NCI-H146 treated with DMSO at 0.1 percent for 48 hours (cell line): ENCODE results near the gene WIPF2.
A peak's percentile ranks its signal among the peaks of the same experiment; 100 is the strongest.
"Not testable (repeated sequence)": the region's sequence is repeated elsewhere in the genome, so short reads cannot be mapped to it uniquely, and the experiment has no call there.

Source experiments
- DNase-seq: peaks from one replicate; lab custom pipeline; 2025; ENCODE audit not compliant: unreplicated experiment; lab: John Stamatoyannopoulos, UW

WIPF2 gene

DNA sequence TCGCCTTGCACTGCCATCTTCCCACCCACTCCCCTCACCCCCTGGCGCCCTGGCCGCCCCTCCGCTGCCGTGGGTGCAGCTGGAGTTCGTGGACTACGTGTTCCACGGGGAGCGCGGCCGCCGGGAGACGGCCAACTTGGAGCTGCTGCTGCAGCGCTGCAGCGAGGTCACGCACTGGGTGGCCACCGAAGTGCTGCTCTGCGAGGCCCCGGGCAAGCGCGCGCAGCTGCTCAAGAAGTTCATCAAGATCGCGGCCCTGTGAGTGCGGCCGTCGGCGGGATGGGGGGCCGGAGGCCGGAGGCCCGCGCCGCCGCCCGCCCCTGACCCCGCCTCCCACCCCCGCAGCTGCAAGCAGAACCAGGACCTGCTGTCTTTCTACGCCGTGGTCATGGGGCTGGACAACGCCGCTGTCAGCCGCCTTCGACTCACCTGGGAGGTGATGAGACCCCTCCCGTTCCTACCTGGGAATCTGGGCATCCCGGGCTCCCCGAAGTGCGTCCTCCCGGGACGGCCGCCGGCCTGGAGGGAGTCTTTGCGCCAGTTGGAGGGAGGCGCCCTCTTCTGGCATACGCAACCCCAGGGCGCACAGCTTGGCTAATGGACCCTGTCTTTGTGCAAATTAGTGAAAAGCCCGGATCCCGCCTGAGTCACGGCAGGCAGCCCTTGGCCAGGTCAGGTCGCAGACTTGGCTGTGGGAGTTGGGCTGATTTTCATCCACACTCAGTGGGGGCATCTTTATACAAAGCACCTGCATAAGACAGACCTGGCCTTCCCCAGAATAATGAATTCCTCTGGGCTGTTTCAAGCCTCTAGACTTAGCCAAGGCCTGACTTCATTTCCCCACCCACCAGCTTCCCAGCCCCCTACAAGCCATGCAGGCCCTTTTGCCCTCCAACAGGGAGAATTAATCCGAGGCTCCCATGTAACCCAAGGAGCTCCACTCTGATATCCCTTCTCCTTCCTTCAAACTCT, 27.6 kb upstream of the WIPF2 start:
- no peak for DNase-seq

DNA sequence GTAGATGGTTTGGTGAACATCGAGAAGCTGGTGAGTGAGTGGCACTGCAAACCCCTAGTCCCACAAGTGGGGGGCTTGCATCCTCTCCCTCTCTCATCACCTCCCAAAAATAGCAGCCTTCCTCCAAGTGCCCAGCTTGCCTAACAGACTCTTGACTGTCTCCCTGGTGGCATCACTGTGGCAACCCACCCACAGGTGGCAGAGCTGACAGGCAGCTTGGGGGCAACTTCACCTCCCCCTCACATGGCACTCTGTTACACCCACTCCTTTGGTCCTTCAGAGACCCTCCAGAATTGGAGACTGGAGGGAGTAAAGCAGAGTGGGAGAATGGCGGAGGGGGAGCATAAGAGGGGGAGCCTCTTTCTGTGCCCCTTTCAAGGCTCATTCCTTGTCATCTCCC, 26.1 kb upstream of the WIPF2 start:
- DNase-seq, result no peak

DNA sequence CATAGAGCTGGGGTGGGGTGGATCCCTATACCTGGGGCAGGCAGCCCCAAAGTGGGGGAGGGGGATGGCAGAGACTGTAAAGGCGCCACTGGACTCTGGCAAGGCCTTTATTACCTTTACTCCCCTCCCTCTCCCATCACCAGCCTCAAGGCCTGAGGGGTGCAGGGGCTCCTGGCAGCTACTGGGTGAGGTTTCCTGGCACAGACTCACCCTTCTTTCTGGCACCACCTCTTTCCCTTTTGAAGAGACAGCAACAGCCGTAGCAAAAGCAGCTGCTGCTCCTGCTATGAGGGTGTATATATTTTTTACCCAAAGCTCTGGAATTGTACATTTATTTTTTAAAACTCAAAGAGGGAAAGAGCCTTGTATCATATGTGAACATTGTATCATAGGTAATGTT, 24.3 kb upstream of the WIPF2 start:
- DNase-seq, result no peak

DNA sequence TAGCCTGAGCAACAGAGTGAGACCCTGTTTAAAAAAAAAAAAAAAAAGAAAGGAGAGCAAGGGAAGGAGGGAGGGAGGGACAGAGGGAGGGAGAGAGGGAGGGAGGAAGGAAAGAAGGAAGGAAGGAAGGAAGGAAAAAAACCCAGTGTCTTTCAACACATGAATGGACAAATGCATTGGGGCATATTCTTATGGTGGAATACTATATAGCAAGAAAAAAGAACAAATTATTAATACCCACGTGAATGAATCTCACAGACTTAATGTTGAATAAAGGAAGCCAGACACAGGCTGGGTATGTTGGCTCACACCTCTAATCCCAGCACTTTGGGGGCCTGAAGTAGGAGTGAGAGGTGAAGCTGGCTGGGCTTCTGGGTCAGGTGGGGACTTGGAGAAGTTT, 21.6 kb upstream of the WIPF2 start:
- DNase-seq, result no peak

DNA sequence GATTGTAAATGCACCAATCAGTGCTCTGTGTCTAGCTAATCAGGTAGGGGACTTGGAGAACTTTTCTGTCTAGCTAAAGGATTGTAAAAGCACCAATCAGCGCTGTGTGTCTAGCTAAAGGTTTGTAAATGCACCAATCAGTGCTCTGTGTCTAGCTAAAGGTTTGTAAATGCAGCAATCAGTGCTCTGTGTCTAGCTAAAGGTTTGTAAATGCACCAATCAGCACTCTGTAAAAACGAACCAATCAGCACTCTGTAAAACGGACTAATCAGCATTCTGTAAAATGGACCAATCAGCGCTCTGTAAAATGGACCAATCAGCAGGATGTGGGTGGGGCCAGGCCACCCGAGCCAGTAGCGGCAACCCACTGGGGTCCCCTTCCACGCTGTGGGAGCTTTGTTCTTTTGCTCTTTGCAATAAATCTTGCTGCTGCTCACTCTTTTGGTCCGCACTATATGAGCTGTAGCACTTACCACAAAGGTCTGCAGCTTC, 21.1 kb upstream of the WIPF2 start:
- not testable (repeated sequence) for DNase-seq

DNA sequence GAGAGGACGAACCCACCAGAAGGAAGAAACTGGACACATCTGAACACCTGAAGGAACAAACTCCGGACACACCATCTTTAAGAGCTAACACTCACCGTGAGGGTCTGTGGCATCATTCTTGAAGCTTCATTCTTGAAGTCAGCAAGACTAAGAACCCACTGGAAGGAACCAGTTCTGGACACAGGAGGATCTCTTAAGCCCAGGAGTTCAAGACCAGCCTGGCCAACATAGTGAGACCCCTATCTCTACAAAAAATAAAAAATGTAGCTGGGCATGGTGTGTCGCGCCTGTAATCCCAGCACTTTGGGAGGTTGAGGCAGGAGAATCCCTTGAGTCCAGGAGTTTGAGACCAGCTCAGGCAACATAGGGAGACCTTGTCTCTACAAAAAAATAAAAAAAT, 20.5 kb upstream of the WIPF2 start:
- DNase-seq, result no peak

DNA sequence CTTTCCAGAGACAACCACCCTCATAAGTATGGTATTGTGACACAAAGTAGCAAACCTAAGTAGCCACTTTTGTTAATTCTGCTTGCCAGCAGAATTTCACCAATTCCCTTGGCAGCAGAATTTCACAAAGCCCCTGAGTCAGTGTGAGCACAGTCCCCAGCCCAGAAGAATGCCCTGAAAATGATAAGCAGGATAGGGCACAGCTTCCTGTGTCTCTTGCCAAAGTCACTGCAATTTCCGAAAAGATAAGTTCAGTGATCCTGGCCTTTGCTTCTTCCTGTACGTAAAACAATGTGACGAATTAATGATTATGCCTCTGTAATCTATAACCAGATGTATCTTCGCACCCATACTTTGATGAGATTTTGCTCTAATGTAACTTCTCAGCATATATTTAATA, 16.0 kb upstream of the WIPF2 start:
- no peak for DNase-seq

DNA sequence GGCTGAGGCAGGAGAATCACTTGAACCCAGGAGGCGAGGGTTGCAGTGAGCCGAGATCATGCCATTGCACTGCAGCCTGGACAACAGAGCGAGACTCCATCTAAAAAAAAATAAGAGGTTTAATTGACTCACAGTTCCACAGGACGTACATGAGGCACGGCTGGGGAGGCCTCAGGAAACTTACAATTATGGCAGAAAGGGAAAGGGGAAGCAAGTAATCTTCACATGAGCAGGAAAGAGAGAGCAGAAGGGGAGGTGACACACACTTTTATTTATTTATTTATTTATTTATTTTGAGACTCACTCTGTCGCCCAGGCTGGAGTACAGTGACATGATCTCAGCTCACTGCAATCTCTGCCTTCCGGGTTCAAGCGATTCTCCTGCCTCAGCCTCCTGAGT, 12.9 kb upstream of the WIPF2 start:
- DNase-seq, result not testable (repeated sequence)

DNA sequence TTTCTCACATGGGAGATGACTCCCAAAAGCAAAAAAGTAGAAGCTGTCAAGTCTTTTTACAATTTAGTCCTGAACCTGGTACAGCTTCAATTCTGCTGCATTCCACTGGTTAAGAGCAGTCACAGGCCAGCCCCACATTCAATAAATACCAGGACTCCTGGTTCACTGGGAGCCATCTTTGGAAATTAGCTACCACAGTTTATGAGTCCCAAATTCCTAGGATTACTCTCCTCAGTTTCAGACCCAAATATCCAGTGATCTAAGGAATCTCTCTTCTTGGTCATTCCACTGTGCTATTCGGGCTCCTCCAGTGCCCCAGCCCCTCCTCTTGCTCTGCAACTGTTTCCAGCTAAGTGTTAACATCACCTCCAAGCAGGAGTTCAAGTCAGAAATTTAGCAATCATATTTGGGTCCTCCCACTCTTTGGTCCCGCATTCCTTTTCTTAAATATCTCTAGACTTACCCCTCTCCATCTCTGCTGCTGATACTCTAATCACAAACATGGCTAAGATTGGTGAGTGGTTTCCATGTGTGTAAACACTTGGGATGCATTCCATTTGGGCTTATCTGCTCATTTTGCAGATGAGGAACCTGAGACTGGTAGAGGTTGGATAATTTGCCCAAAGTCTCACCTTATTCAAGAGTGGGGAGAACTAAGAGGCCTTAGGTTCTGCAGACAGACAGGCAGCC, 9.6 kb upstream of the WIPF2 start:
- DNase-seq, result no peak

DNA sequence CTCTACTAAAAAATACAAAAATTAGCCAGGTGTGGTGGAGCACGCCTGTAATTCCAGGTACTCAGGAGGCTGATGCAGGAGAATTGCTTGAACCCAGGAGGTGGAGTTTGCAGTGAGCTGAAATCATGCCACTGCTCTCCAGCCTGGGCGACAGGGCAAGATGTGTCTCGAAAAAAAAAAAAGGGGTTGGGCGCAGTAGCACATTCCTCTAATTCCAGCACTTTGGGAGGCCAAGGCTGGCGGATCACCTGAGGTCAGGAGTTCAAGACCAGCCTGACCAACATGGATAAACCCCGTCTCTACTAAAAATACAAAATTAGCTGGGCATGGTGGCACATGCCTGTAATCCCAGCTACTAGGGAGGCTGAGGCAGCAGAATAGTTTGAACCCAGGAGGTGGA, 5.2 kb upstream of the WIPF2 start:
- not testable (repeated sequence) for DNase-seq

DNA sequence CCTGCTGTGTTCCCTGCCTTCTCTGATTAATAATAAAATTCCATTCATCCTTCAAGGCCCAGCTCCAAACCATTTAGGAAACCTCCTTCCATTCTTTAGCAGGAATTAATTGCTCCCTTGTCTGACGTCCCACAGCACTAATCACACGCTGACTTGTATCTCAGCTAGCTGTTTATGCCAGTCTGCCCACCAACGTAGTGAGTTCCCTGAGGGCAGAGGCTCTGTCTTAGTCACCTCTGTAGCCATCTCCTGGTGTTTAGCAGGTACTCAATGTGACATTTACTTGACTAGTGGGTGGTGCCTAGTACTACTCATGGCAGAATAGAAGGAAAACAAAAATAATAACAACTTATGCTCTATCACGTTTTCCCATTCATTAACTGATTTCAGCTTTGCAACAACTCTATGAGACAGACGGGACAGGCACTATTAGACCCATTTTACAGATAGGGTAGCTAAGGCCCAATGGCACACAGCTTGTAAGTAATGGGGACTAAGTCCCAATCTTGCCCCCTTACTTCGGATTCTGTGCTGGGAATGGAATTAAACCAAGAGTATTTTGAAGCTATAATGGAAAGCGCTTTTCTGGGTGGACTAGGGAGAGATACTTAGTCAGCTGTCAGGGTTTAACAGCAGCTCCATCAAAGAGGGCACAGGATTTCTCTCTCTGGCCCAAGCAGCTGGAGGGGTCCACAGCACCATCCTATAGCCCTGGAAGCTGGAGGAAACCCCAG, 931 bp upstream of the WIPF2 start:
- DNase-seq, result no peak

DNA sequence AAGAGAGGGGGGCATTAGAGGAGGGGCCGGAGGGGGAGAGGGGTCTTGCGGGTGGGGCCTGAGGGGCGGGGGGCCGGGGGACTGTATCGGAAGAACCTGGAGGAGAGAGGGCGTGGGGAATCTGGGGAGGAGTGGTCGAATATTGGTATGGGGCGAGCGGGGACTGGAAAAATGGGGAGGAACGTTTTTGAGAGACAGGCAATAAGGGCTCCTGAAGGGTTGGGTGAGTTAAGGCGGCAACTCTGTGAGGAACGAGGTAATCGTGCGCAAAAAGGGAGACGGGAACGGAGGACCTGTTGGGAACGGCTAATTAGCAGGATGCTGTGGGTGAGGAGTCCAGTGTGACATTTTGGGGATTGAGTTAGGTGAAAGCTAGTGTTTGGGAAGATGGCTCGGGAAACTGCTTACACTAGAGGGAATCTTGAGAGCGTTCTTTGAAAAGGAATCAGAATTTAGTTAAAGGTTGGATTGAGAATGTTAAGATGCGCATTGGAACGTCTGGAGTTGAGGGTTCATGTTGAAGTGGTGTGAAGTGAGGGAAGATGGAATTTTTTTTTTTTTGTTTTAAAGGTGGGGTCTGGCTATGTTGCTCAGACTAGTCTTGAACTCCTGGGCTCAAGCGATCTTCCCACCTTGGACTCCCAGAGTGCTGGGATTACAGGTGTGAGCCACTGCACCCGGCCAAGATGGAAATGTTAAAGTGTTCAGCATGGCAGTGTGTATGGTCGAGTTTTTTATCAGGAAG, 662 bp downstream of the WIPF2 start:
- peak; percentile 67 for DNase-seq

DNA sequence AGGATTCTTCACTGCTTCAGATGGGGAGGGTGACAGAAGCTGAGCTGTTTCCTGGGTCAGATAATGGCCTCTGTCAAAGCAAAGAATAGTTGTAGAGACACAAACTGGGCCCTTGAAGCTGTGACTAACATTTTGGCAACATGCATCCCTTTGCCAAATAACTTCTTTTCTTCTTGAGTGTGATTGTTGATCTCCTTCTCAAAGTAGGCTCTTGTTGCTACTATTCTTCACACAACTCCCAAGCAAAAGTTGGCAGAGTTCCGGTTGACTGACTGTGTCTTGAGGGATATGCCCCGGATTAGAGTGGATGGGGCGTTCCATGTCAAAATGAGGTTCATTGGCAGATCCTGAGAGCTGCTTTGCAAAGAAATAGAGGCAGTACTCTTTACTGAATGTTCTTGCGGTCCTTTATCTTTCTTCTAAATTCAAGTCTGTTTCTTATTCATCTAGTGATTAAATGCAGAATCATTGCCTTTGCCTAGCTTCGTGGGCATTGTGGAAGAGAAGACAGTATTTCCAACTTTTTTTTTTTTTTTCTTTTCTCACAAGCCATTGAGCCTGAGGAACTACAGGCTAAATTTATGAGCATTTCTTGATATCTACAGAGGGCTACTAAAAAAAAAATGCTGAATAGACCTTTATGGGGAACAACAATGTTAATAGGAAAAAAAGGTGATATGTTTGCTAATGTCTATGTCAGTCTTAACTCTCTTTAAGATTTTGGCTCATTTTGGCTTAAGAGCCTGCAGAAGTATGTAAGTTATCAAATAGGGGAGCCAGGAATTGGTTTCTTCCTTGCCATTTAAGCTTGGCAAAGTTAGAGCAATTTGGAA, 5.8 kb downstream of the WIPF2 start:
- DNase-seq, result no peak

DNA sequence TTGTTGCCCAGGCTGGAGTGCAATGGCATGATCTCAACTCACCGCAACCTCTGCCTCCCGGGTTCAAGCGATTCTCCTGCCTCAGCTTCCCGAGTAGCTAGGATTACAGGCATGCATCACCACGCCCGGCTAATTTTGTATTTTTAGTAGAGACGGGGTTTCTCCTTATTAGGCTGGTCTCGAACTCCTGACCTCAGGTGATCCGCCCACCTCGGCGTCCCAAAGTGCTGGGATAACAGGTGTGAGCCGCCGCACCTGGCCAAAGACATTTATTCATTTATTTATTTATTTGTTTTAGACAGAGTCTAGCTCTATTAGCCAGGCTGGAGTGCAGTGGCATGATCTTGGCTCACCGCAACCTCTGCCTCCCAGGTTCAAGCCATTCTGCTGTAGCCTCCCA, 10.0 kb downstream of the WIPF2 start:
- not testable (repeated sequence) for DNase-seq

DNA sequence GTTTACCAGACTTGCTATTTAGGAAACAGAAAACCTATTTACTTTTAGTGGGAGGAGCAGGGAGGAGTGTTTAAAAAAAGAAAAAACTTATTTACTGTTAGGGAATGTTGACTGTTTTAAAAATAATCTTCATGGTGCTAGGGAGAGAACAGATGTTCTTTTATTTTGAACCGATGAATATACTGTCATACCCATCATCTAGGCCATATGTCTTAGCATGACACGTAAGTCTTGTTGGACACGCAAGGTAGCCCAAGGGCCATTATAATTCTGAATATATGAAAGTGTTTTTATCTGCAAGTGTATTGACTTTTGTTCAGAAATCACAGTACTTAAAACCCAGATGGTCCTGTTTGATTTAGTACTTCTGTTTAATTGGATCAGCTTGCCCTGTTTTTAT, 11.6 kb downstream of the WIPF2 start:
- no peak for DNase-seq

DNA sequence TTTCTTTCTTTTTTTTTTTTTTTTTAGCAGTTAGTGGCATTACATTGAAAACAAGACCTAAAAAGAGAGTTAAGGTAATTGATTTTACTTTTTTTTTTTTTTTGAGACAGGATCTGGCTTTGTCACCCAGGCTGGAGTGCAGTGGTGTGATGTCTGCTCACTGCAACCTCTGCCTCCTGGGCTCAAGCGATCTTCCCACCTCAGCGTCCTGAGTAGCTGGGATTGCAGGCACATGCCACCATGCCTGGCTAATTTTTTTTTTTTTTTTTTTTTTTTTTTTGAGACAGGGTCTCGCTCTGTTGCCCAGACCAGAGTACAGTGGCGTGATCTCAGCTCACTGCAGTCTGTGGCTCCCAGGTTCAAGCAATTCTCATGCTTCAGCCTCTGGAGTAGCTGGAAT, 12.8 kb downstream of the WIPF2 start:
- DNase-seq, result not testable (repeated sequence)

DNA sequence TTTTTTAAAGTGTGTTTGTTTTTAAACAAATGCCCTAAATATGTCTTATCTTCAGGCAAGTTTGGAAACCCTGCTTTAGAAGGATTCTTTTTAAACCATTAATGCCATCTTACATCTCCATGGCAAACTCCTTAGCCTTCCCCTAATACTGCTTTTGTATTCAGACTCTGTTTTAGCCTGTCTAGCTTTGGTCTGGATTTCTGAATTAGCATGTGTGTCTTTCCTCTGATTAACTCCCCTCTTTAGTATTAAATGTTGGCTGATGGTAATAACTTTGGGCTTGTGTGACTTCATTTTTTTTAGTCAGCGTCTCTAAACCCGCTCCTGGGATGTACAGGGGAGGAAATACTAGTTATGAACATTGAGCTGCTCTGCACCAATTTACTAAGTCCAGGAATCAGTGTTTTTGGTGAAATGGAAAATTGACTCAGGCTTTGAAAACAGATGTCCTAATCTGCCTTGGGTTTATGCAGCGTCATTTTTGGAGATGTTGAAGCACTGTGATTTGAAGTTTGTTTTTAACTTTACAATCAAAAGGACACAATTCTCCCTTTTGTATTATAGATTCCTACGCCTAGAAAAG, 22.2 kb downstream of the WIPF2 start:
- DNase-seq, result no peak

DNA sequence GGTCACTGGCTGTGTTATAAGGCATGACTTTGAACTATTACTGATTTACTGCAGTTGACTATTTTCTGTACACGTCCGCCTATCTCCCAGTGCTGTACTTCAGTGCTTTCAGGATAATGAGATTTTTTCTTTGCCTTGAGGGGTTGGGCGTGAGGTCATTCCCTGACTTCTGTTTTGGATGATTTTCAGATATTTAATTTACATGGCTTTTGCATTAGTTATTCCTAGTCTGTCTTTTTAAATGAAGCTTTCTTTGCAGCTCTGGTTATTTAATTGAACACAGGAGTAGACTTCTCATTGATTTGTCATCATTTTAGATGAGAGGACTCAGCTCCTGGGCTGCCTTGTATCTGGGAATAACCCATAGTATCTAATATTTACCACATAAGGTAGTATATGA, 23.7 kb downstream of the WIPF2 start:
- no peak for DNase-seq

DNA sequence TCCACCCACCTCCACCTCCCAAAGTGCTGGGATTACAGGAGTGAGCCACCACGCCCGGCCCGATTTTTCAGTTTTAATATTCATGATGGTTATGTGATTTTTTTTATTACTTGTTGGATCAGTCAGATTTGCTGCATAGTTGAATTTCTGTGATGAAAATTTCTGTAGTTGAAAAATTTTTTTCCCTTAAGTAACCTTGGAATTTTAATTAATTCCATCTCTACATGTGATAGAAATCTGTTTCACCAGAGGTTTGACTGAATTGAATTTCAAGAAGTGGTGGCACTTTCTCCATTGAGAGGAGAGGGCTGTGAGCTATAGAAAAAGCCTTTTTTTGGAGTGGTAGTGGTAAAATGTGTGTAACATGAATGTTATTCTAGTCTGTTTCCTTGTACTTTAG, 24.7 kb downstream of the WIPF2 start:
- DNase-seq, result no peak

DNA sequence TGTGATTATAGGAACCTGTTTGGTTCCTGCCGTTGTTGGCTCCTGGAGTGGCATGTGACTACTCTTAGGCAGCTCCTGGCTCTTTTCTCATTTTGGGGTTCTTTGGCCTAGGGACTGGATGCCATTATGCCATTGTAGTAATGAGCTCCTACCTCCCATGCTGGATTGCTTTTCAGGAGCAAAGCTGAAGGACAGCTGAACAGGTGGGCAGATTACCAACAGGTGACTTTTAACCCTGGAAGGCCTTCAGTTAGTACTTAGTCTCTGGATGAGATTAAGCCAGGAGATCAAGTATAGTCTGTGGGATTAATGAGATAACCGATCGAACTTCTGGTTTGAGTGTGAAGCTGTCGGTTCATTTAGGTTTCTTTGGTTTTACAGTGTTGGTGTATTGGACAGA, 25.2 kb downstream of the WIPF2 start:
- DNase-seq, result no peak
